K562 (cell line): ENCODE data around the gene SYCP3.

Experiments
- EGR1 ChIP-seq: fragments of 450-650 bp; conservative IDR thresholded peaks from 2 replicates; pipeline ENCODE4 v1.6.1; 2017; ENCODE audit warnings: mild to moderate bottlenecking
- MAFK ChIP-seq: IDR thresholded peaks from 2 replicates; pipeline ENCODE4 v1.6.1; 2011; ENCODE audit warnings: low read length, improper control_type of control experiment
- ZNF407 ChIP-seq: fragments of 450-650 bp; IDR thresholded peaks from 2 replicates; pipeline ENCODE4 v1.6.1; 2016; ENCODE audit warnings: low read depth

- TF ChIP-seq EGR1: no peak
- TF ChIP-seq MAFK: no peak
- no peak for TF ChIP-seq ZNF407
Measured at GRCh38 chr12:101740980-101741379, 1.7 kb upstream of the SYCP3 start.
